ENCODE measurements around the gene DNAJC12.

GRCh38 chr10:67851186-67851585 lies 13.2 kb upstream of the DNAJC12 start:
- TF ChIP-seq EGR1 (IDR thresholded peaks at IDR 0.05; ENCODE audit: low read depth) (no peak), SIN3A (IDR thresholded peaks at IDR 0.05; ENCODE audit: low read depth) (no peak), POLR2AphosphoS5 (IDR thresholded peaks at IDR 0.05; ENCODE audit: low read depth, low read length) (no peak), POLR2A (IDR thresholded peaks at IDR 0.05; ENCODE audit: borderline replicate concordance, extremely low read depth, insufficient read depth, insufficient read length) (no peak), SRF (IDR thresholded peaks at IDR 0.05; ENCODE audit: low read depth) (no peak), RAD21 (IDR thresholded peaks at IDR 0.05; ENCODE audit: low read depth) (no peak)
- TF ChIP-seq, protein P1, sequence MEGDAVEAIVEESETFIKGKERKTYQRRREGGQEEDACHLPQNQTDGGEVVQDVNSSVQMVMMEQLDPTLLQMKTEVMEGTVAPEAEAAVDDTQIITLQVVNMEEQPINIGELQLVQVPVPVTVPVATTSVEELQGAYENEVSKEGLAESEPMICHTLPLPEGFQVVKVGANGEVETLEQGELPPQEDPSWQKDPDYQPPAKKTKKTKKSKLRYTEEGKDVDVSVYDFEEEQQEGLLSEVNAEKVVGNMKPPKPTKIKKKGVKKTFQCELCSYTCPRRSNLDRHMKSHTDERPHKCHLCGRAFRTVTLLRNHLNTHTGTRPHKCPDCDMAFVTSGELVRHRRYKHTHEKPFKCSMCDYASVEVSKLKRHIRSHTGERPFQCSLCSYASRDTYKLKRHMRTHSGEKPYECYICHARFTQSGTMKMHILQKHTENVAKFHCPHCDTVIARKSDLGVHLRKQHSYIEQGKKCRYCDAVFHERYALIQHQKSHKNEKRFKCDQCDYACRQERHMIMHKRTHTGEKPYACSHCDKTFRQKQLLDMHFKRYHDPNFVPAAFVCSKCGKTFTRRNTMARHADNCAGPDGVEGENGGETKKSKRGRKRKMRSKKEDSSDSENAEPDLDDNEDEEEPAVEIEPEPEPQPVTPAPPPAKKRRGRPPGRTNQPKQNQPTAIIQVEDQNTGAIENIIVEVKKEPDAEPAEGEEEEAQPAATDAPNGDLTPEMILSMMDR (IDR thresholded peaks at IDR 0.05 in 2 of 3, conservative IDR thresholded peaks at IDR 0.05 in 1 of 3; ENCODE audit: borderline replicate concordance in 1 of 3, insufficient read depth in 1 of 3, low read depth in 2 of 3, low read length in 2 of 3), result no peak
- TF ChIP-seq, protein P2, sequence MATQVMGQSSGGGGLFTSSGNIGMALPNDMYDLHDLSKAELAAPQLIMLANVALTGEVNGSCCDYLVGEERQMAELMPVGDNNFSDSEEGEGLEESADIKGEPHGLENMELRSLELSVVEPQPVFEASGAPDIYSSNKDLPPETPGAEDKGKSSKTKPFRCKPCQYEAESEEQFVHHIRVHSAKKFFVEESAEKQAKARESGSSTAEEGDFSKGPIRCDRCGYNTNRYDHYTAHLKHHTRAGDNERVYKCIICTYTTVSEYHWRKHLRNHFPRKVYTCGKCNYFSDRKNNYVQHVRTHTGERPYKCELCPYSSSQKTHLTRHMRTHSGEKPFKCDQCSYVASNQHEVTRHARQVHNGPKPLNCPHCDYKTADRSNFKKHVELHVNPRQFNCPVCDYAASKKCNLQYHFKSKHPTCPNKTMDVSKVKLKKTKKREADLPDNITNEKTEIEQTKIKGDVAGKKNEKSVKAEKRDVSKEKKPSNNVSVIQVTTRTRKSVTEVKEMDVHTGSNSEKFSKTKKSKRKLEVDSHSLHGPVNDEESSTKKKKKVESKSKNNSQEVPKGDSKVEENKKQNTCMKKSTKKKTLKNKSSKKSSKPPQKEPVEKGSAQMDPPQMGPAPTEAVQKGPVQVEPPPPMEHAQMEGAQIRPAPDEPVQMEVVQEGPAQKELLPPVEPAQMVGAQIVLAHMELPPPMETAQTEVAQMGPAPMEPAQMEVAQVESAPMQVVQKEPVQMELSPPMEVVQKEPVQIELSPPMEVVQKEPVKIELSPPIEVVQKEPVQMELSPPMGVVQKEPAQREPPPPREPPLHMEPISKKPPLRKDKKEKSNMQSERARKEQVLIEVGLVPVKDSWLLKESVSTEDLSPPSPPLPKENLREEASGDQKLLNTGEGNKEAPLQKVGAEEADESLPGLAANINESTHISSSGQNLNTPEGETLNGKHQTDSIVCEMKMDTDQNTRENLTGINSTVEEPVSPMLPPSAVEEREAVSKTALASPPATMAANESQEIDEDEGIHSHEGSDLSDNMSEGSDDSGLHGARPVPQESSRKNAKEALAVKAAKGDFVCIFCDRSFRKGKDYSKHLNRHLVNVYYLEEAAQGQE (IDR thresholded peaks at IDR 0.05; ENCODE audit: low read depth), result no peak

All from HCT116 (cell line).